Activated naive CD8-positive, alpha-beta T cell (primary cell): ENCODE measurements around the gene KLHL26.

Source experiments
- H3K27ac Mint-ChIP-seq: one replicate; pipeline ENCODE4 v1.8.0; 2021; ENCODE audit warnings: mixed read lengths
- H3K27me3 Mint-ChIP-seq: one replicate; pipeline ENCODE4 v1.8.0; 2021; ENCODE audit warnings: mixed read lengths
- H3K36me3 Mint-ChIP-seq: one replicate; pipeline ENCODE4 v1.8.0; 2021; ENCODE audit warnings: mixed read lengths
- H3K4me1 Mint-ChIP-seq: one replicate; pipeline ENCODE4 v1.8.0; 2021; ENCODE audit warnings: low read depth, mixed read lengths
- H3K4me3 Mint-ChIP-seq: one replicate; pipeline ENCODE4 v1.8.0; 2021; ENCODE audit warnings: mild to moderate bottlenecking, mixed read lengths
- H3K9me3 Mint-ChIP-seq: one replicate; pipeline ENCODE4 v1.8.0; 2021; ENCODE audit warnings: low read depth, mixed read lengths

The KLHL26 gene

GRCh38 chr19:18659281-18660050 is 22.6 kb downstream of the KLHL26 start:
- Mint-ChIP-seq H3K4me1 (peaks cover 21% of the 10 kb centered on the region), H3K27me3 (no peaks in the 10 kb centered on the region), H3K4me3 (no peak overlapping the region), H3K27ac (no peak overlapping the region), H3K9me3 (no peaks in the 10 kb centered on the region), H3K36me3 (peaks cover 2% of the 10 kb centered on the region)

- no peaks in the 10 kb centered on the region for H3K9me3 Mint-ChIP-seq
- peaks cover 2% of the 10 kb centered on the region for H3K36me3 Mint-ChIP-seq
- H3K4me3 Mint-ChIP-seq: no peak overlapping the region
- peaks cover 21% of the 10 kb centered on the region for H3K4me1 Mint-ChIP-seq
- no peak overlapping the region for H3K27ac Mint-ChIP-seq
- no peaks in the 10 kb centered on the region for H3K27me3 Mint-ChIP-seq
These were observed 23.5 kb downstream of the KLHL26 start for GRCh38 chr19:18660051-18660910.

GRCh38 chr19:18660939-18661670 is 24.3 kb downstream of the KLHL26 start:
- Mint-ChIP-seq H3K4me3 (no peak overlapping the region), H3K4me1 (peaks cover 21% of the 10 kb centered on the region), H3K9me3 (no peaks in the 10 kb centered on the region), H3K27me3 (no peaks in the 10 kb centered on the region), H3K36me3 (peaks cover 2% of the 10 kb centered on the region), H3K27ac (peak overlapping the region; percentile 64)

- H3K27me3 Mint-ChIP-seq: no peaks in the 10 kb centered on the region
- H3K27ac Mint-ChIP-seq: no peak overlapping the region
- peaks cover 2% of the 10 kb centered on the region for H3K36me3 Mint-ChIP-seq
- H3K9me3 Mint-ChIP-seq: no peaks in the 10 kb centered on the region
- no peak overlapping the region for H3K4me3 Mint-ChIP-seq
- peaks cover 18% of the 10 kb centered on the region for H3K4me1 Mint-ChIP-seq
These were observed 26.3 kb downstream of the KLHL26 start for GRCh38 chr19:18662972-18663732.

DNA sequence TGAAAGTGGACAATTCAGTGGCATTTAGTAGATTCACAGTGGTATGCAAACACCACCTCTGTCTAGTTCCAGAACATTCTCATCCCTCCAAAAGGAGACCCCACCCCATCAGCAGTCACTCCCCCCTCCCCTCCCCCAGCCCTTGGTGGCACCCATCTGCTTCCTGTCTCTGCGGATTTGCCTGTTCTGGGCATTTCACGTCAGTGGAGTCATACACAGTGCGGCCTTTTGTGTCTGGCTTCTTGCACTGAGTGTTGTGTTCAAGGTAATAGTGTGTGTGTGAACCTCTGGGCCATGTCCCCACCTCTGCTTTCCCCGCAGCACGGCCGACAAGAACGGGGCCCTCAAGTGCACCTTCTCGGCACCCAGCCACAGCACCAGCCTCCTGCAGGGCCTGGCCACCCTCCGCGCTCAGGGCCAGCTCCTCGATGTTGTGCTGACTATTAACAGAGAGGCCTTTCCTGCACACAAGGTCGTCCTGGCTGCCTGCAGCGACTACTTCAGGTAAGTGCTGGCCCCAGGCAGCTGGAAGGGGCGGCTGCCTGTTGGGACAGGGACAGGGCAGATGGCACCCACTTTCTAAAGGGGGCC is 27.2 kb downstream of the KLHL26 start:
- Mint-ChIP-seq H3K4me1 (peaks cover 13% of the 10 kb centered on the region), H3K9me3 (no peaks in the 10 kb centered on the region), H3K4me3 (peak overlapping the region; percentile 57), H3K27ac (no peak overlapping the region), H3K36me3 (peaks cover 2% of the 10 kb centered on the region), H3K27me3 (no peaks in the 10 kb centered on the region)

DNA sequence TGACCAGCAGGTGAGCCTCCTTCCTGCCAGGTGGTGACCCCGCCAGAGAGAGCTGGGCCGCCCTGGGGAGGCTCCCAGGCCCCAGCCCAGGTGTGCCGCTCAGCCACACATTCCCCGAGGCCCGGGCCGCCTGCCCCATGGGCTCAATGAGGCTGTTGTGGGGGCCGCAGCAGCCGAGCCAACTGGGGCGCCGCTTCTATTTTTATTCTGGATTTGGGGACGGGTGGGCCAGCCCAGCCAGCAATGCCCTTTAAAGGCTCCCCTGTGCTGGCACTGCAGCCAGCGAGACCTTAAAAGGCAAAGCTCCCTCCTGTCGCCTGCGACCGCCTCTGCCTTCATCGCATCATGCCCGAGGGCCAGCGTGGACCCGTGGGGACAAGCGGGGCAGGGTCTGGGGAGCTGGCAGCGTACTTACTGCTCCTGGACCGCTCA is 29.0 kb downstream of the KLHL26 start:
- Mint-ChIP-seq H3K27me3 (no peaks in the 10 kb centered on the region), H3K36me3 (peaks cover 6% of the 10 kb centered on the region), H3K9me3 (no peaks in the 10 kb centered on the region), H3K4me3 (no peak overlapping the region), H3K4me1 (peaks cover 13% of the 10 kb centered on the region), H3K27ac (no peak overlapping the region)

DNA sequence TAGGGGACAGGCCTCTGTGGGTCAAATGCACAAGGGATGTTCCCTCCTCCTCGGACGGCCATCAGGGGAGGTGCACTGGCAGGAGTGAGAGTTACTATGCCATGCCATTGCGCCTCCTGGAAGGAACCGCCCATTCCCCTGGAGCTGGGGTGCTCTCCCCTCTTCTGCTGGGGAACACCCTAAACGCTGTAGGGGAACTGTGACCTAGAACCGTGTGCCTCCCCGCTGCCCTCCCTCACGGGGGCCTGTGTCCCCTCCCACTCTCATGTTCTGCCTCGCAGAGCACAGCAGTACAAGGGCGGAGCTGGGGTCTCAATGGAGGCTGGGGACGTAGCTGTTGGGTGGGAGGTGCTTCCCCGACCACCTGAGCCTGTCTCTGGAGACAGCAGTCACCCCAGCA is 29.5 kb downstream of the KLHL26 start:
- no peaks in the 10 kb centered on the region for H3K9me3 Mint-ChIP-seq
- peaks cover 6% of the 10 kb centered on the region for H3K36me3 Mint-ChIP-seq
- H3K4me1 Mint-ChIP-seq: peaks cover 12% of the 10 kb centered on the region
- no peak overlapping the region for H3K4me3 Mint-ChIP-seq
- H3K27ac Mint-ChIP-seq: no peak overlapping the region
- H3K27me3 Mint-ChIP-seq: no peaks in the 10 kb centered on the region

DNA sequence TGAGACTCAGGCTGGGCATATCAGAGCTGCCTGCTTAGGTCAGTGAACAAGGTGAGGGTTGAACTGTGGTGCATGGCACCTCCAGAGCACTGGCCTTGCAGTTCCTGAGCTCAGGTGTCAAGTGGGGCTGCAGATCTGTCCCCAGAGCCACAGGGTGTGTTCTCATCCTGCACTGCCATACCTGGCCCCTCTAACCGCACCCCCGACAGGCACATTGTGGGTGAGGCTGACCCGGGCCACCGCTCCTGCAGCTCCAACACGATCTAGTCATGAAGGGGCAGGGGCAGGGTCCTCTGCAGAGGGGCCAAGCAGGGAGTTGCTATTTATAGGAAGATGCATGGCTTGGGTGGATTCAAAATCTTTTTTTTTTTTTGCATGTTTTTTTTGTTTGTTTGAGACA is 30.0 kb downstream of the KLHL26 start:
- H3K27ac Mint-ChIP-seq: no peak overlapping the region
- peaks cover 10% of the 10 kb centered on the region for H3K4me1 Mint-ChIP-seq
- H3K9me3 Mint-ChIP-seq: no peaks in the 10 kb centered on the region
- H3K27me3 Mint-ChIP-seq: no peaks in the 10 kb centered on the region
- peaks cover 4% of the 10 kb centered on the region for H3K36me3 Mint-ChIP-seq
- H3K4me3 Mint-ChIP-seq: no peak overlapping the region

DNA sequence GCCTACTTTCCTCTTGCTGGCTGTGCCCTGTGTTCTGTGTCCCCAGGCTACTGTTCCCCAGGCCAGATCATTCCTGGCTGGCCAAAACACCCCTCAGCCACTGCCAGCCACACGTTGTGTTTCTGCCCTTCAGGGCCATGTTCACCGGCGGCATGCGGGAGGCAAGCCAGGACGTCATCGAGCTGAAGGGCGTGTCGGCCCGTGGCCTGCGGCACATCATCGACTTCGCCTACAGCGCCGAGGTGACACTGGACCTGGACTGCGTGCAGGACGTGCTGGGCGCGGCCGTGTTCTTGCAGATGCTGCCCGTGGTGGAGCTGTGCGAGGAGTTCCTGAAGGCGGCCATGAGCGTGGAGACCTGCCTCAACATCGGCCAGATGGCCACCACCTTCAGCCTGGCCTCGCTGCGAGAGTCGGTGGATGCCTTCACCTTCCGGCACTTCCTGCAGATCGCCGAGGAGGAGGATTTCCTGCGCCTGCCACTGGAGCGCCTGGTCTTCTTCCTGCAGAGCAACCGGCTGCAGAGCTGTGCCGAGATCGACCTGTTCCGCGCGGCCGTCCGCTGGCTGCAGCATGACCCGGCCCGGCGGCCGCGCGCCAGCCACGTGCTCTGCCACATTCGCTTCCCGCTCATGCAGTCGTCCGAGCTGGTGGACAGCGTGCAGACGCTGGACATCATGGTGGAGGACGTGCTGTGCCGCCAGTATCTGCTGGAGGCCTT is 30.9 kb downstream of the KLHL26 start:
- Mint-ChIP-seq H3K4me3 (no peak overlapping the region), H3K36me3 (peaks cover 4% of the 10 kb centered on the region)

GRCh38 chr19:18668252-18668631 is 31.4 kb downstream of the KLHL26 start:
- Mint-ChIP-seq H3K4me1 (peaks cover 9% of the 10 kb centered on the region), H3K9me3 (no peaks in the 10 kb centered on the region), H3K4me3 (no peak overlapping the region), H3K27ac (no peak overlapping the region), H3K27me3 (no peaks in the 10 kb centered on the region), H3K36me3 (peaks cover 4% of the 10 kb centered on the region)

More for the DNA sequence above, 30.9 kb downstream of the KLHL26 start:
- Mint-ChIP-seq H3K27me3 (no peaks in the 10 kb centered on the region), H3K4me1 (peaks cover 10% of the 10 kb centered on the region), H3K9me3 (no peaks in the 10 kb centered on the region), H3K27ac (no peak overlapping the region)

DNA sequence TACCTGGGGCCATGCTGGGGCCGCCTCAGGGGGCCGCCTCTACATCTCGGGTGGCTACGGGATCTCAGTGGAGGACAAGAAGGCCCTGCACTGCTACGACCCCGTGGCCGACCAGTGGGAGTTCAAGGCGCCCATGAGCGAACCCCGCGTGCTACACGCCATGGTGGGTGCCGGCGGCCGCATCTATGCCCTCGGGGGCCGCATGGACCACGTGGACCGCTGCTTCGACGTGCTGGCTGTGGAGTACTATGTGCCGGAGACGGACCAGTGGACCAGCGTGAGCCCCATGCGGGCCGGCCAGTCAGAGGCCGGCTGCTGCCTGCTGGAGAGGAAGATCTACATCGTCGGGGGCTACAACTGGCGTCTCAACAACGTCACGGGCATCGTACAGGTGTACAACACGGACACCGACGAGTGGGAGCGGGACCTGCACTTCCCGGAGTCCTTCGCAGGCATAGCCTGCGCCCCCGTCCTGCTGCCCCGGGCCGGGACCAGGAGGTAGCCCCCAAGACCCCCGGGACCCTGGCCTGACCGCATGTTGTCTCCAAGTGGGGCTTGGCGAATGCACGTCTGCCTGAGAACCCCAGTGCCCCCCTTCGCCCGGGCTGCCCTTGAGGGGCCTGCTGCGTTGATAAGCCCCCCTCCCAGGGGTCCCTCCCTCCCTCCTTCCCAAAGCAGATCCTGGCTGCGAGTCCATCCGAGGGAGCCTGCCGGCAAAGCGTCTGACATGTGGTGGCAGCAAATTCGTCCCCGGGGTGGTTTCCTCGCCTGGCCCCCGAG is 32.1 kb downstream of the KLHL26 start:
- H3K27ac Mint-ChIP-seq: no peak overlapping the region
- peaks cover 4% of the 10 kb centered on the region for H3K4me1 Mint-ChIP-seq
- H3K9me3 Mint-ChIP-seq: no peaks in the 10 kb centered on the region
- H3K27me3 Mint-ChIP-seq: no peaks in the 10 kb centered on the region
- no peak overlapping the region for H3K4me3 Mint-ChIP-seq
- peaks cover 4% of the 10 kb centered on the region for H3K36me3 Mint-ChIP-seq

DNA sequence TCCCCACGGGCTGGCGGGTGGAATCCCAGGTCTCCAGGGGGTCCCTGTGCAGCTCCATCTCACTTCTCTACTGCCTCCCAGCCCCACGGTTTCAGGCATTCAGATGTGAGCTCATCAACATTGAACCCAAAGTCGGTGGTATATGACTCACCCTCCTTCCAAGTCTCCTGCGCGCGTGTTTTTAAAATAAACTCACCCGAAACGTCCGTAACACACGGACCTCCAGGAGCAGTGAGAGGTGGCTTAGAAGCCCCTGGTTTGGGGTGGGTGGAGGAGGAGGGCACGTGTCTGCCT is 32.6 kb downstream of the KLHL26 start:
- Mint-ChIP-seq H3K4me3 (no peak overlapping the region), H3K4me1 (no peaks in the 10 kb centered on the region), H3K27me3 (no peaks in the 10 kb centered on the region), H3K27ac (no peak overlapping the region), H3K9me3 (no peaks in the 10 kb centered on the region), H3K36me3 (peaks cover 4% of the 10 kb centered on the region)

DNA sequence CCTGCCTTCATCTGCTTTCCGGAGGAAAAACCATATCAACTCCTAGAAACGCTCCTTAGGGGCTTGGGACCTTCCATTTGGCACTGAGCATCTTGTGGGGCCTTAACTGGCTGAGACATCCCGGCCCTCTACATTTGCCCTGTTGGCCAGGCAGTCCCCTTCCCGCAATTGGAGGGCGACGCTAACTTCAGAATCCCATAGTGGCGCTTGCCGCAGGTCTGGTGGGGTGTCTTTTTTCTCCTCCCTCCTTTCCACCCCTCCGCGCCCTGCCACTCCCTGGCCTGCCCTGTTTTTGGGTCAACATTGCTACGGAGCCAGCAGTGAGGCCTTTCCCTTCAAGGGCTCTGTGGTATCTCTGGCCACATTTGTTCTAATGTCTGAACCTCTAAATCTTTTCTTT is 33.1 kb downstream of the KLHL26 start:
- Mint-ChIP-seq H3K27me3 (no peaks in the 10 kb centered on the region), H3K27ac (no peak overlapping the region)

More for the DNA sequence above, 33.1 kb downstream of the KLHL26 start:
- Mint-ChIP-seq H3K36me3 (peaks cover 4% of the 10 kb centered on the region), H3K4me1 (no peaks in the 10 kb centered on the region), H3K4me3 (no peak overlapping the region), H3K9me3 (no peaks in the 10 kb centered on the region)
